ENCODE measurements around the gene HTT.

DNA sequence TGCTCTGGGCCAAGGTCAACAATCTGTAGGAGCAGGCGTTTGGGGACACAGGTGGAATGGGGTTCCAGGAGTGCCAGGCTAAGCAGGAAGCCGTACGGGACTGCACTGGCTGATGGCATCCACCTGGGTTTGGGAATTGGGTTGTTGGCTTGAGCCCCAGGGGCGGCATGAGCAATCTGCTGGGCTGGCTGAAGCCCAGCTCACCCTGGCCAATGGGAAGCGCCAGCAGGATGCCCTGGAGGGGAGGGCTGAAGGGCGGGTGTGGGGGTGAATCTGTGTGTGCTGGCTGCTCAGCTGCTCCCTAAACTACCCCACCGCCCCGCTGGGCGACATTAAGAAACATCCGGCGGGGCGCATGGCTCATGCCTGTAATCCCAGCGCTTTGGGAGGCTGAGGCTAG lies 209.4 kb downstream of the HTT start:
- TF ChIP-seq CTCF (IDR thresholded peaks at IDR 0.05; ENCODE audit: low read length) = no peak
- TF ChIP-seq EZH2phosphoT487 (IDR thresholded peaks at IDR 0.05; ENCODE audit: low read length) = no peak
- no peak for TF ChIP-seq EZH2 (optimal IDR thresholded peaks at IDR 0.05; ENCODE audit: low read depth, low read length)
